ENCODE data around the gene DNAAF8. TPM values are rescaled to one million over a fixed set of nuclear protein-coding genes. Genes with fewer than 3 reads are reported as not detected.
"Not testable (repeated sequence)": the region's sequence is repeated elsewhere in the genome, so short reads cannot be mapped to it uniquely, and the experiment has no call there.

DNAAF8 gene
- polyA plus RNA-seq, 1 donor = 2.2 TPM

- no peak for DNase-seq
Observed at GRCh38 chr16:4723071-4723767, 11.1 kb upstream of the DNAAF8 start.

GRCh38 chr16:4724661-4725270 lies 9.6 kb upstream of the DNAAF8 start:
- DNase-seq = no peak

- DNase-seq = no peak
Observed at GRCh38 chr16:4726616-4727015, 7.7 kb upstream of the DNAAF8 start.

- no peak for DNase-seq
Observed at GRCh38 chr16:4728676-4729075, 5.7 kb upstream of the DNAAF8 start.

- DNase-seq = no peak
Observed at GRCh38 chr16:4729876-4730275, 4.5 kb upstream of the DNAAF8 start.

- DNase-seq = no peak
Observed at GRCh38 chr16:4733211-4733742, 1.1 kb upstream of the DNAAF8 start.

- no peak for DNase-seq
Observed at GRCh38 chr16:4733747-4734062, 632 bp upstream of the DNAAF8 start.

GRCh38 chr16:4734730-4735535 lies 596 bp downstream of the DNAAF8 start:
- peak; percentile 83 for DNase-seq

- DNase-seq = no peak
Observed at GRCh38 chr16:4736546-4736945, 2.2 kb downstream of the DNAAF8 start.

GRCh38 chr16:4737545-4737944 lies 3.2 kb downstream of the DNAAF8 start:
- DNase-seq = no peak

- not testable (repeated sequence) for DNase-seq
Observed at GRCh38 chr16:4738370-4738769, 4.0 kb downstream of the DNAAF8 start.

- no peak for DNase-seq
Observed at GRCh38 chr16:4743226-4743878, 9.0 kb downstream of the DNAAF8 start.

GRCh38 chr16:4744555-4745273 lies 10.4 kb downstream of the DNAAF8 start:
- DNase-seq = no peak

- no peak for DNase-seq
Observed at GRCh38 chr16:4745274-4745569, 10.9 kb downstream of the DNAAF8 start.

GRCh38 chr16:4746215-4746614 lies 11.9 kb downstream of the DNAAF8 start:
- no peak for DNase-seq

GRCh38 chr16:4746991-4747574 lies 12.7 kb downstream of the DNAAF8 start:
- DNase-seq = no peak

GRCh38 chr16:4747906-4748681 lies 13.8 kb downstream of the DNAAF8 start:
- no peak for DNase-seq

- DNase-seq = no peak
Observed at GRCh38 chr16:4748682-4749411, 14.5 kb downstream of the DNAAF8 start.

- no peak for DNase-seq
Observed at GRCh38 chr16:4749700-4750257, 15.4 kb downstream of the DNAAF8 start.

- no peak for DNase-seq
Observed at GRCh38 chr16:4750896-4751295, 16.6 kb downstream of the DNAAF8 start.

Measured in left kidney (tissue), 2 donors.